ENCODE measurements around the gene ZNF44. TPM values are rescaled to one million over a fixed set of nuclear protein-coding genes. Genes with fewer than 3 reads are reported as not detected.
A peak's percentile ranks its signal among the peaks of the same experiment; 100 is the strongest.

The ZNF44 gene
- 1 to 10 TPM; 6.6 to 7.6 (median 7.3) TPM for total RNA-seq (2021; fragmentation: NEBNext Ultra II Directional; extraction: Animal tissue kit (Norgen Biotek cat#: 25700))
- long read RNA-seq, partial matches to known transcripts: 0 of 7 reads
- long read RNA-seq, other reads (novel, unspliced or antisense): 4 of 7 reads

- H3K4me3 Mint-ChIP-seq: peak within 1 kb of the TSS; percentile 98
- peaks cover 20% of the 10 kb centered on the region for H3K36me3 Mint-ChIP-seq (ENCODE audit: low read depth)
- peak; percentile 92 for DNase-seq
- H3K27ac Mint-ChIP-seq: peak within 1 kb of the TSS; percentile 99
- peaks cover 14% of the 10 kb centered on the region for H3K4me1 Mint-ChIP-seq (ENCODE audit: low read depth)
- H3K9me3 Mint-ChIP-seq: peaks cover 17% of the 10 kb centered on the region
- H3K27me3 Mint-ChIP-seq (ENCODE audit: insufficient read depth): no peaks in the 10 kb centered on the region; the same call in none of the 2 replicates
- TF ChIP-seq CTCF (IDR thresholded peaks at IDR 0.05): no peak; the same call in 1 of the 2 replicates
Measured at GRCh38 chr19:12294249-12295158, at the start of gene ZNF44. Gene ZNF44 (minus strand): TSS chr19:12294883. CDS start chr19:12294694, 189 bp downstream.

- Mint-ChIP-seq H3K27me3 (ENCODE audit: insufficient read depth) (no peaks in the 10 kb centered on the region; the same call in 1 of the 2 replicates), H3K4me3 (peak within 1 kb of the TSS; percentile 98), H3K27ac (peak within 1 kb of the TSS; percentile 98), H3K36me3 (ENCODE audit: low read depth) (peaks cover 4% of the 10 kb centered on the region; the same call in 1 of the 2 replicates), H3K4me1 (ENCODE audit: low read depth) (peaks cover 21% of the 10 kb centered on the region), H3K9me3 (peaks cover 8% of the 10 kb centered on the region; the same call in 1 of the 2 replicates)
- no peak for TF ChIP-seq CTCF (IDR thresholded peaks at IDR 0.05)
- peak; percentile 93 for DNase-seq
Measured at GRCh38 chr19:12333162-12334159, 38.8 kb upstream of the ZNF44 start, which contains the start of gene ZNF563. Gene ZNF563 (minus strand): TSS chr19:12333633. CDS start chr19:12333482, 151 bp downstream.

GRCh38 chr19:12331211-12331941, 36.7 kb upstream of the ZNF44 start:
- H3K27ac Mint-ChIP-seq: no peak overlapping the region
- H3K27me3 Mint-ChIP-seq (ENCODE audit: insufficient read depth): no peaks in the 10 kb centered on the region; the same call in 1 of the 2 replicates
- H3K4me1 Mint-ChIP-seq (ENCODE audit: low read depth): peaks cover 21% of the 10 kb centered on the region
- H3K4me3 Mint-ChIP-seq: peak overlapping the region; percentile 35; the same call in 1 of the 2 replicates
- TF ChIP-seq CTCF (IDR thresholded peaks at IDR 0.05): no peak
- no peak for DNase-seq
- H3K36me3 Mint-ChIP-seq (ENCODE audit: low read depth): peaks cover 17% of the 10 kb centered on the region
- H3K9me3 Mint-ChIP-seq: peaks cover 10% of the 10 kb centered on the region; the same call in 1 of the 2 replicates

- DNase-seq: no peak
- TF ChIP-seq CTCF (IDR thresholded peaks at IDR 0.05): no peak
- no peaks in the 10 kb centered on the region; the same call in 1 of the 2 replicates for H3K27me3 Mint-ChIP-seq (ENCODE audit: insufficient read depth)
- H3K4me3 Mint-ChIP-seq: no peak overlapping the region
- H3K4me1 Mint-ChIP-seq (ENCODE audit: low read depth): peaks cover 21% of the 10 kb centered on the region
- peaks cover 28% of the 10 kb centered on the region for H3K36me3 Mint-ChIP-seq (ENCODE audit: low read depth)
- peaks cover 20% of the 10 kb centered on the region for H3K9me3 Mint-ChIP-seq
- H3K27ac Mint-ChIP-seq: no peak overlapping the region
Measured at GRCh38 chr19:12330340-12330739, 35.7 kb upstream of the ZNF44 start.

Data from HFFc6 (cell line).